Heart right ventricle (tissue), 16 donors: ENCODE data around the gene METTL15. TPM values are rescaled to one million over a fixed set of nuclear protein-coding genes. Genes with fewer than 3 reads are reported as not detected.
"Not testable (repeated sequence)": the region's sequence is repeated elsewhere in the genome, so short reads cannot be mapped to it uniquely, and the experiment has no call there.

Experiments used
- ATAC-seq, 8 donors: fragments of 200-7000 bp; cut with Tn5 transposase; one replicate each; pipeline ENCODE4 v1.9.1; 2020; ENCODE audit warnings: mild to moderate bottlenecking in 8 of 8, moderate library complexity in 8 of 8, moderate number of reproducible peaks in 1 of 8
- DNase-seq, 2 donors: peaks; one replicate each; pipeline ENCODE4 v3.0.0-alpha.2; 2020
- H3K27ac ChIP-seq, 10 donors: fragments of 200-600 bp; sonication (generic) in 2 of 10; one replicate each; pipeline versions ENCODE4 v1.5.0 to v1.8.0; 2020 to 2022; ENCODE audit warnings: mild to moderate bottlenecking in 3 of 10
- H3K27me3 ChIP-seq, 7 donors: fragments of 200-600 bp; one replicate each; pipeline ENCODE4 v1.8.0; 2021 to 2022; ENCODE audit warnings: mild to moderate bottlenecking in 2 of 7
- H3K36me3 ChIP-seq, 9 donors: fragments of 200-600 bp; sonication (generic) in 1 of 9; one replicate each; pipeline versions ENCODE4 v1.5.0 to v1.8.0; 2020 to 2022; ENCODE audit warnings: mild to moderate bottlenecking in 2 of 9
- H3K4me1 ChIP-seq, 9 donors: fragments of 200-600 bp; sonication (generic) in 1 of 9; one replicate each; pipeline versions ENCODE4 v1.5.0 to v1.8.0; 2020 to 2022; ENCODE audit warnings: mild to moderate bottlenecking in 4 of 9
- H3K4me3 ChIP-seq, 10 donors: fragments of 200-600 bp; sonication (generic) in 2 of 10; one replicate each; pipeline versions ENCODE4 v1.5.0 to v1.8.0; 2020 to 2022; ENCODE audit warnings: mild to moderate bottlenecking in 7 of 10, moderate library complexity in 2 of 10
- H3K9me3 ChIP-seq, 11 donors: fragments of 200-600 bp in 10 of 11; sonication (generic) in 2 of 11; one replicate each; pipeline versions ENCODE4 v1.5.0 to v1.8.0; 2013 to 2022; ENCODE audit warnings: mild to moderate bottlenecking in 2 of 11, control low read depth in 1 of 11, moderate library complexity in 1 of 11
- CTCF ChIP-seq, 9 donors: fragments of 200-600 bp; sonication (generic) in 2 of 9; IDR thresholded peaks; one replicate each; pipeline versions ENCODE4 v1.5.0 to v1.8.0; 2021 to 2022; ENCODE audit warnings: antibody characterized with exemption in 9 of 9, mild to moderate bottlenecking in 5 of 9, moderate library complexity in 1 of 9
- WGBS, 2 donors: extraction: QIAGEN DNeasy Blood & Tissue Kit; methylation state at CpG; one replicate each; pipeline ENCODE4 v1.1.7; 2013; ENCODE audit warnings: inconsistent platforms in 1 of 2; 5-methylcytosine and 5-hydroxymethylcytosine counted together
- intact Hi-C, 10 donors: fragments of 100-400 bp; cut with DNase I; formaldehyde crosslinking; loops; one replicate each; pipeline versions ENCODE4 v1.11.1 to v1.14.2; 2022
- polyA plus RNA-seq, 2 donors: library from polyadenylated mRNA; stranded (reverse); fragments of 200-250 nt; gene quantifications; one replicate each; pipeline ENCODE4 v1.2.3, GENCODE V29; 2013
- total RNA-seq, 10 donors: library from RNA; stranded (reverse); fragmentation: NEBNext Ultra II Directional in 3 of 10; extraction: Animal tissue kit (Norgen Biotek cat#: 25700) in 3 of 10; gene quantifications; one replicate each; pipeline versions ENCODE4 v1.2.1 to v1.2.4, GENCODE V29; 2021 to 2023
- donor health status: Arrhythmogenic right ventricular cardiomyopathy.
- donor health status: ischemic (EF 13 %, LVEDD 7.1; RV severe dilation, severe dysfunction).
- donor health status: healthy with polysubstance abuse.
- donor health status: DM: no; HTN: yes; CAD: no.
- donor health status: DM: no; HTN: no; CAD: no.
- donor health status: ischemic (EF 25% LVEDD 6.9; RV normal size, moderate dysfunction).
- donor health status: ischemic (EF 25% LVEDD 5.7; RV mildly dilated, moderate dysfunction).
- donor health status: healthy.
- donor health status: DM: yes; HTN: yes; CAD: no.
- donor health status: Ischemic cardiomyopathy.
- donor health status: ischemic (EF 35%, LVEDD 5.7; RV mildly dilated, moderate dysfunction).
- donor health status: nonischemic (EF 11% LVEDD 7.7; RV severe dilation, severe dysfunction).
- donor health status: DM: yes; HTN: yes; CAD: no.
- donor health status: PGD.
- donor health status: ischemic (EF 29% LVEDD 5.4; RV normal size, mild dysfunction).
- donor health status: nonischemic (EF 23%, LVEDD 6.1; RV moderate dilation, normal function).

The METTL15 gene
- total and polyA plus RNA-seq, 12 donors = 4.7 to 13.6 (median 11.8) TPM

GRCh38 chr11:28284196-28284595 lies 176.0 kb downstream of the METTL15 start:
- no peak for ATAC-seq

GRCh38 chr11:28289444-28289843 lies 181.3 kb downstream of the METTL15 start:
- Histone ChIP-seq H3K4me3 (no peak overlapping the region), H3K27me3 (no peaks in the 10 kb centered on the region), H3K9me3 (peaks cover 0 to 3% (median 0%) of the 10 kb centered on the region in 11 donors), H3K36me3 (peaks cover 0 to 19% (median 0%) of the 10 kb centered on the region in 9 donors), H3K27ac (no peak overlapping the region), H3K4me1 (no peaks in the 10 kb centered on the region)
- 88 to 96% methylated on average over 1 of the region's 1 CpG for WGBS, 2 donors
- no peak for TF ChIP-seq CTCF (IDR thresholded peaks at IDR 0.05)
- ATAC-seq (no peak), DNase-seq (no peak)
- intact Hi-C loops = no loop called here

More at GRCh38 chr11:28284196-28284595, 176.0 kb downstream of the METTL15 start:
- Histone ChIP-seq H3K36me3 (no peaks in the 10 kb centered on the region), H3K4me3 (no peak overlapping the region), H3K4me1 (no peaks in the 10 kb centered on the region), H3K27ac (no peak overlapping the region), H3K9me3 (no peaks in the 10 kb centered on the region), H3K27me3 (no peaks in the 10 kb centered on the region)
- DNase-seq = no peak
- no peak for TF ChIP-seq CTCF (IDR thresholded peaks at IDR 0.05)
- 91 to 96% methylated on average over 1 of the region's 1 CpG for WGBS, 2 donors
- intact Hi-C loops = no loop called here

GRCh38 chr11:28290995-28291394 lies 182.8 kb downstream of the METTL15 start:
- H3K27me3 ChIP-seq, DNase-seq, H3K9me3 ChIP-seq, ATAC-seq, H3K4me1 ChIP-seq, intact Hi-C loops, H3K4me3 ChIP-seq, H3K27ac ChIP-seq: not testable (repeated sequence)
- peaks cover 0 to 19% (median 0%) of the 10 kb centered on the region in 9 donors for H3K36me3 ChIP-seq
- WGBS, 2 donors = 93 to 95% methylated on average over 7 of the region's 7 CpGs

GRCh38 chr11:28296426-28296825 lies 188.2 kb downstream of the METTL15 start:
- peaks cover 0 to 3% (median 0%) of the 10 kb centered on the region in 11 donors for H3K9me3 ChIP-seq
- H3K4me3 ChIP-seq = no peak overlapping the region
- ATAC-seq (no peak), DNase-seq (no peak)
- H3K4me1 ChIP-seq = no peaks in the 10 kb centered on the region
- no peak overlapping the region for H3K27ac ChIP-seq
- intact Hi-C loops = no loop called here
- TF ChIP-seq CTCF (IDR thresholded peaks at IDR 0.05) = no peak
- H3K27me3 ChIP-seq = no peaks in the 10 kb centered on the region
- H3K36me3 ChIP-seq = peaks cover 0 to 50% (median 9%) of the 10 kb centered on the region in 9 donors
- WGBS, 2 donors = 95 to 97% methylated on average over 2 of the region's 2 CpGs

GRCh38 chr11:28298209-28298608 lies 190.0 kb downstream of the METTL15 start:
- Histone ChIP-seq H3K27ac (no peak overlapping the region), H3K9me3 (no peaks in the 10 kb centered on the region), H3K4me1 (no peaks in the 10 kb centered on the region), H3K36me3 (peaks cover 0 to 55% (median 9%) of the 10 kb centered on the region in 9 donors), H3K27me3 (no peaks in the 10 kb centered on the region), H3K4me3 (no peak overlapping the region)
- DNase-seq (no peak), ATAC-seq (no peak)
- intact Hi-C loops = no loop called here
- TF ChIP-seq CTCF (IDR thresholded peaks at IDR 0.05) = no peak
- WGBS, 2 donors = 98 to 99% methylated on average over 3 of the region's 3 CpGs
